ENCODE results near the gene KIF20B. TPM values are rescaled to one million over a fixed set of nuclear protein-coding genes. Genes with fewer than 3 reads are reported as not detected.

KIF20B gene
- total RNA-seq, 1 experiment from 2014 or later = 48.1 TPM

DNA sequence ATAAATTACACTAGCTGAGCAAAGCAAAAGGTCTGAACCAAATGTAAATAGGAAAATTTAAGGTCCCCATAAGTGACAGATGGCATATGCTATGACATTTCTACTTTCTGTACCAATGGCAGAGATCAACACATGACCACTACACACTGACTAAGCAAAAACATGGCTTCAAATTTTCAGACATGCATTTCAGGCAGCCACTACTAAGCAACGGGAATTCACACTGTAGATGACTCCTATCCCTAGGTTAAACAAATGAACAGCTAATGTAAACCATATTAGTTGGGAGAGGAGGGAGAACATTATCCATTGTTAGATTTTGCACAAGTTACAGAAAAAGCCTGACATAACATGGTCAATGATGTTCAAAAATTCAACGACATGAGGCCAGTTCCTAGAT, 11.4 kb upstream of the KIF20B start:
- ATAC-seq = no peak
- Histone ChIP-seq H3K36me3 (ENCODE audit: control insufficient read depth, insufficient read depth, low read length) (no peaks in the 10 kb centered on the region), H3K27ac (ENCODE audit: low read length) (no peak overlapping the region), H3K9me3 (ENCODE audit: control insufficient read depth, insufficient read depth, low read depth, low read length) (no peaks in the 10 kb centered on the region), H3K4me1 (ENCODE audit: control insufficient read depth, insufficient read depth, low read length) (no peaks in the 10 kb centered on the region), H3K27me3 (ENCODE audit: control insufficient read depth, insufficient read depth, low read length) (no peaks in the 10 kb centered on the region), H3K4me3 (ENCODE audit: low read depth in 2 of 2, low read length in 2 of 2) (no peak overlapping the region)
- no TSS peak for BruUV-seq (replicated peaks)
- TF ChIP-seq, protein P1, sequence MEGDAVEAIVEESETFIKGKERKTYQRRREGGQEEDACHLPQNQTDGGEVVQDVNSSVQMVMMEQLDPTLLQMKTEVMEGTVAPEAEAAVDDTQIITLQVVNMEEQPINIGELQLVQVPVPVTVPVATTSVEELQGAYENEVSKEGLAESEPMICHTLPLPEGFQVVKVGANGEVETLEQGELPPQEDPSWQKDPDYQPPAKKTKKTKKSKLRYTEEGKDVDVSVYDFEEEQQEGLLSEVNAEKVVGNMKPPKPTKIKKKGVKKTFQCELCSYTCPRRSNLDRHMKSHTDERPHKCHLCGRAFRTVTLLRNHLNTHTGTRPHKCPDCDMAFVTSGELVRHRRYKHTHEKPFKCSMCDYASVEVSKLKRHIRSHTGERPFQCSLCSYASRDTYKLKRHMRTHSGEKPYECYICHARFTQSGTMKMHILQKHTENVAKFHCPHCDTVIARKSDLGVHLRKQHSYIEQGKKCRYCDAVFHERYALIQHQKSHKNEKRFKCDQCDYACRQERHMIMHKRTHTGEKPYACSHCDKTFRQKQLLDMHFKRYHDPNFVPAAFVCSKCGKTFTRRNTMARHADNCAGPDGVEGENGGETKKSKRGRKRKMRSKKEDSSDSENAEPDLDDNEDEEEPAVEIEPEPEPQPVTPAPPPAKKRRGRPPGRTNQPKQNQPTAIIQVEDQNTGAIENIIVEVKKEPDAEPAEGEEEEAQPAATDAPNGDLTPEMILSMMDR (IDR thresholded peaks at IDR 0.05) = no peak
- TF ChIP-seq SIN3A (IDR thresholded peaks at IDR 0.05; ENCODE audit: borderline replicate concordance, insufficient read depth, low read depth, low read length) = no peak
- no peak for TF ChIP-seq POLR2AphosphoS5 (IDR thresholded peaks at IDR 0.05; ENCODE audit: low read depth, low read length)
- ChIA-PET POLR2A (interaction anchor here (0.7 kb wide), 1 partner anchor 47 kb away, joined by 3 read pairs; no protein-coding TSS in a partner anchor), CTCF (no interaction called here)
- in situ Hi-C loops (cut with HindIII; ENCODE audit: low pct_unique_long_range_greater_than_20kb, low sequenced_read_pairs) = no loop called here
- no peak for DNase-seq (ENCODE audit: low read depth, low spot score)
- intact Hi-C loops (cut with micrococcal nuclease; ENCODE audit: unreplicated experiment) = no loop called here

DNA sequence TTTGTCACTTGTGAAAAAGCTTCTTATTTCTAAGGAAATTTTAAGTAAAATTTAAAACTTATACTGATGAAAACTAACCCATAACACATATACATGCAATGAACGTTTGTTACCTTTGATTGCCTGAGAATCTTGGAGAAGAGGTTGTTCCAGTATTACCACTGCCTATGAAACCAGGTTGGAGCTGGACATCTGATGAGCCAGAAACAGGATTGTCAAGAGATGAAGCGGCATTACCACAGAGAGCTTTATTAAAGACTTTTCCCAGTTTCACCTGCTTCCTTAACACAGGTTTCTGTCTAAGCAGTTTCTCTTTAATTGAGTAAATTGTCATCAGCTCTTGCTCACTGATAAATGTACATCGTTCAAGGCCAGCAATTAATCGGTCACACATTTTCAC, 9.0 kb upstream of the KIF20B start:
- ChIA-PET POLR2A (no interaction called here), CTCF (no interaction called here)
- H3K4me1 ChIP-seq (ENCODE audit: control insufficient read depth, insufficient read depth, low read length) = no peaks in the 10 kb centered on the region
- DNase-seq (ENCODE audit: low read depth, low spot score) = no peak
- no peaks in the 10 kb centered on the region for H3K36me3 ChIP-seq (ENCODE audit: control insufficient read depth, insufficient read depth, low read length)
- in situ Hi-C loops (cut with HindIII; ENCODE audit: low pct_unique_long_range_greater_than_20kb, low sequenced_read_pairs) (no loop called here), intact Hi-C loops (cut with micrococcal nuclease; ENCODE audit: unreplicated experiment) (no loop called here)
- no peak for TF ChIP-seq SIN3A (IDR thresholded peaks at IDR 0.05; ENCODE audit: borderline replicate concordance, insufficient read depth, low read depth, low read length)
- TF ChIP-seq TCF7L2 (IDR thresholded peaks at IDR 0.05; ENCODE audit: low read depth, low read length) = no peak
- TF ChIP-seq, protein P2, sequence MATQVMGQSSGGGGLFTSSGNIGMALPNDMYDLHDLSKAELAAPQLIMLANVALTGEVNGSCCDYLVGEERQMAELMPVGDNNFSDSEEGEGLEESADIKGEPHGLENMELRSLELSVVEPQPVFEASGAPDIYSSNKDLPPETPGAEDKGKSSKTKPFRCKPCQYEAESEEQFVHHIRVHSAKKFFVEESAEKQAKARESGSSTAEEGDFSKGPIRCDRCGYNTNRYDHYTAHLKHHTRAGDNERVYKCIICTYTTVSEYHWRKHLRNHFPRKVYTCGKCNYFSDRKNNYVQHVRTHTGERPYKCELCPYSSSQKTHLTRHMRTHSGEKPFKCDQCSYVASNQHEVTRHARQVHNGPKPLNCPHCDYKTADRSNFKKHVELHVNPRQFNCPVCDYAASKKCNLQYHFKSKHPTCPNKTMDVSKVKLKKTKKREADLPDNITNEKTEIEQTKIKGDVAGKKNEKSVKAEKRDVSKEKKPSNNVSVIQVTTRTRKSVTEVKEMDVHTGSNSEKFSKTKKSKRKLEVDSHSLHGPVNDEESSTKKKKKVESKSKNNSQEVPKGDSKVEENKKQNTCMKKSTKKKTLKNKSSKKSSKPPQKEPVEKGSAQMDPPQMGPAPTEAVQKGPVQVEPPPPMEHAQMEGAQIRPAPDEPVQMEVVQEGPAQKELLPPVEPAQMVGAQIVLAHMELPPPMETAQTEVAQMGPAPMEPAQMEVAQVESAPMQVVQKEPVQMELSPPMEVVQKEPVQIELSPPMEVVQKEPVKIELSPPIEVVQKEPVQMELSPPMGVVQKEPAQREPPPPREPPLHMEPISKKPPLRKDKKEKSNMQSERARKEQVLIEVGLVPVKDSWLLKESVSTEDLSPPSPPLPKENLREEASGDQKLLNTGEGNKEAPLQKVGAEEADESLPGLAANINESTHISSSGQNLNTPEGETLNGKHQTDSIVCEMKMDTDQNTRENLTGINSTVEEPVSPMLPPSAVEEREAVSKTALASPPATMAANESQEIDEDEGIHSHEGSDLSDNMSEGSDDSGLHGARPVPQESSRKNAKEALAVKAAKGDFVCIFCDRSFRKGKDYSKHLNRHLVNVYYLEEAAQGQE (IDR thresholded peaks at IDR 0.05; ENCODE audit: insufficient read depth in 1 of 2, low read depth in 2 of 2, low read length in 1 of 2) = no peak
- TF ChIP-seq, protein P1 (IDR thresholded peaks at IDR 0.05) = no peak
- TF ChIP-seq POLR2AphosphoS5 (IDR thresholded peaks at IDR 0.05; ENCODE audit: low read depth, low read length) = no peak
- H3K27ac ChIP-seq (ENCODE audit: low read length) = no peak overlapping the region
- H3K9me3 ChIP-seq (ENCODE audit: control insufficient read depth, insufficient read depth, low read depth, low read length) = no peaks in the 10 kb centered on the region
- H3K27me3 ChIP-seq (ENCODE audit: control insufficient read depth, insufficient read depth, low read length) = no peaks in the 10 kb centered on the region
- H3K4me3 ChIP-seq (ENCODE audit: low read depth in 2 of 2, low read length in 2 of 2) = no peak overlapping the region
- BruUV-seq (replicated peaks) = no TSS peak
- no peak for ATAC-seq
